NCI-H187 treated with DMSO at 0.1 percent for 48 hours (cell line): Measurements from ENCODE around the gene BTBD17.

Experiments
- DNase-seq: peaks from one replicate; lab custom pipeline; 2025; lab: John Stamatoyannopoulos, UW

The BTBD17 gene

GRCh38 chr17:74387365-74388218, 25.9 kb upstream of the BTBD17 start:
- DNase-seq, result no peak

DNA sequence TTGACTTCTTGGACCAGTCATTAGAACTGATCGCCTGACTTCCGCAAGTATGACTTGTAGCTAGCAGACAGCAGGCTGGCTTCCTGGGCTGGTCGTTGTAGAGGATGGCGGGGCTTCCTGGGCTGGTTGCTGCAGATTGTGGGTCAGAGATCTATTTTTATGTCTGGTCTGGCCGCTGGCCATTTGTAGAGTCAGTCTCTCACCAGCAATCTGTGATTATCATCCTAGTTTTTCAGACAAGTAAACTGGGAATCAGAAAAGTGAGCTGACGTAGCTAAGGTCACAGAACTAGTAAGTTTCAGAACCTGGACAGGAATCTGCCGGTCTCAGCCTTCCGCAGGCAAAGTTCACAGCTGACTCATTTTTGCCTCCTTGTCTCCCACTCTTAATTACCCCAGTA, 24.7 kb upstream of the BTBD17 start:
- DNase-seq, result no peak

DNA sequence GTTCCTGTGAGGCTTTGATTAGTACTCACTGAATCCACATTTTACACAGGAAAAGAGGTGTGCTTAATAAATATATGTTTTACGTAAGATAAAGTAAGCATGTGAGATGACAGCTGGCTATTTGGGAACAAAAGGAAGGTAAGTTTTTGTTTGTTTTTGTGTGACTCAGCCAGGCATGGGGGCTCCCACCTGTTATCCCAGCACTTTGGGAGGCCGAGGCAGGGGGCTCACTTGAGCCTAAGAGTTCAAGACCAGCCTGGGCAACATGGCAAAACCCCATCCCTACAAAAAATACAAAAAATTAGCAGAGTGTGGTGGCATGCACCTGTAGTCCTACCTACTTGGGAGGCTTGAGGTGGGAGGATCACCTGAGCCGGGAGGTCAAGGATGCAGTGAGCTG, 23.5 kb upstream of the BTBD17 start:
- DNase-seq, result no peak

GRCh38 chr17:74383141-74383540, 21.5 kb upstream of the BTBD17 start:
- no peak for DNase-seq

DNA sequence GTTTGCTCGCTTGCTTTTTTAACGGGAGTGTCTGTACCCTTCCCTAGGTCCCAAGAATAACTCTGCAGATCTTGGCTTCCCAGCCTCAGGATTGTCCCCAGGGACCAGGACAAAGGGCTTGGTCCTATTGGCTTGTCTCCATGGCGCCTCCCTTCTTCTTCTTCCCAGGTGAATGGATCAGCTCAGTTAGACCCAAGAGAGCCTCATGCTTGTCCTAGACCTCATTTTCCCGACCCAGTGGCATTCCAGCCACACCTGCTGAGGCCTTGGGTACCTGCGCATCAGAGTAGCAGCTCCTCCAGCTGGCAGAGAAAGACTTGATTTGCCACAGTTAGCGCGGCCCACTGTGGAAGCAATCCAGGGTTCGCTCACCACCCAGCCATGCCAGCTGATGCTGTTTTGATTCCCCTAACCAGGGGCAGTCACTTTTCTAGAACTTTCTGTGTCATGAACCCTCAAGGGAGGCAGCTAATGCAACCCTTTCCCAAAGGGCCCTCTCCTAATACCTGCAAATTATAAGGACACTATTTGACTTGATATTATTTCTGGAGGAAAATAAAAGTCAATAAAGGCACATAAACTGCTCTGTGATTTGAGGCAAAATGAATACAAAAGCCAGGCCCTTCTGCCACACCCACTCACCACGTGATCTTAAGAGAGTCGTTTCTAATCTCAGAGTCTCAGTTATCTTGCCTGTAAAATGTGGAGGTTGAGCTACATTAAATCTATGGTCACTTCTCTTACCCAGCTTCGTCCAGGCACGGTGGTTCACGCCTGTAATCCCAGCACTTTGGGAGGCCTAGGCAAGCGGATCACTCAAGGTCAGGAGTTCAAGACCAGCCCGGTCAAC, 19.5 kb upstream of the BTBD17 start:
- DNase-seq, result no peak

- peak; percentile 55 for DNase-seq
Observed at GRCh38 chr17:74380086-74380958, 18.7 kb upstream of the BTBD17 start.

- DNase-seq, result peak; percentile 64
Observed at GRCh38 chr17:74379495-74380085, 17.9 kb upstream of the BTBD17 start.

GRCh38 chr17:74374858-74375257, 13.2 kb upstream of the BTBD17 start:
- no peak for DNase-seq

- DNase-seq, result no peak
Observed at GRCh38 chr17:74373838-74374606, 12.4 kb upstream of the BTBD17 start.

- no peak for DNase-seq
Observed at GRCh38 chr17:74372426-74372825, 10.8 kb upstream of the BTBD17 start.

- no peak for DNase-seq
Observed at GRCh38 chr17:74371653-74372147, 10.0 kb upstream of the BTBD17 start.

DNA sequence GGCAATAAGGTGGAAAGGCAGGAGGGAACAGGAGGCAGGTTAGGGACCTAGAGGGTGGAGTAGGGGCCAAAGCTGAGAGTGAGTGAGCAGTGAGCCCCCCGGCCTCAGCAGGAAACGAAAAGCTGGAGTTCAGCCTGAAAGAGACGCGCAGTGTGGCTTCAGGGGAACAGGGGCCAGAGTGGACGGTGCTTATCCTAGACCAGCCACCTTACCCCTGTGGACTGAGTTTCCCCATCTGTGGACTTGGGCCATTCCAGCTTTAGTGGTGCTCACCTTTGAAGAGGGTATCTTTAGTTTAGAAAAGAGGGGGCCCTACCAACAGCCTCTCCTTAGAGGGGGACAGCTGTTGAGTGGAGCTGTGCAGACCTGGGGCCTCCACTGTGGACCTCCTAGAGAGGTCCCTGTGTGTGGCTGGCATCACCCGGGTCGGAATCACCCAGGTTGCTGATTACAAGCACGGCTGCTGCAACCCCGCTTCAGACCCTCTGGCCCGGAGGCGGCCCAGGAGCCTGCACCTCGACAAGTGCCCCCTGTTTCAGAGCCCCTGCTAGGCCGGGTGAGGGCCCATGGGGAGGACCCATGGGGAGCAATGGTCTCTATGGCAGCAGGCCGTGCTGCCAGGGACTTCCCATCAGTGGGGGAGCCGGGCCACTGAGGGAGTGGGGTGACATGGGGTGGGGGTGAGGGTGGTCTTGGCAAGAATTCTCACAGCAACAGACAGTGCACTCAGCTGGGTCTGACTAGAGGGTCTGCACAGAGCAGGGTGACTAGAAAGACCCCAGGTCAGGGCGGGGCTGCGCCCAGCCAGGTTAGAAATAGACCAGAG, 8.2 kb upstream of the BTBD17 start:
- no peak for DNase-seq

DNA sequence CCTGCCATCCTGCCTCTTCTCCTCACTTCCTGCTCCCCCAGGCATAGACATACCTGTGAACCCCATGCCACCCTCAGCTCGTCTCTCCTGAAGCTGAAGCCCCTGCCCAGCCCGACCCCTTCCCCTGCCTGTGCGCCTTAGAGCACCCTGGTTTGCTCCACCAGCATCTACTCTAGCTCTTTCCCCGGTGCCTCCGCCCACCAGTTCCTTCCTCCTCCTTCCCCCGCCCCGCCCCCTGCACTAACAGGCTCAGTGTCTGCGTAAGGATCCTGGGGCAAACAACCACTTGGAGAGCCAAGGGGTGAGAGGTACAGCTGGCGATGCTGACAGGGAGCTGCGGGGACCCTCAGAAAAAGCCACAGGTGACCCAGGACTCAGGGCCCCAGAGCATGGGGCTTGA, 7.6 kb upstream of the BTBD17 start:
- no peak for DNase-seq

GRCh38 chr17:74368341-74369081, 6.8 kb upstream of the BTBD17 start:
- DNase-seq, result no peak

- no peak for DNase-seq
Observed at GRCh38 chr17:74367206-74367605, 5.5 kb upstream of the BTBD17 start, which contains the start of gene GPR142. TSS of gene GPR142 (plus strand) at chr17:74367506. CDS start at chr17:74369541, 2,035 bp downstream.

DNA sequence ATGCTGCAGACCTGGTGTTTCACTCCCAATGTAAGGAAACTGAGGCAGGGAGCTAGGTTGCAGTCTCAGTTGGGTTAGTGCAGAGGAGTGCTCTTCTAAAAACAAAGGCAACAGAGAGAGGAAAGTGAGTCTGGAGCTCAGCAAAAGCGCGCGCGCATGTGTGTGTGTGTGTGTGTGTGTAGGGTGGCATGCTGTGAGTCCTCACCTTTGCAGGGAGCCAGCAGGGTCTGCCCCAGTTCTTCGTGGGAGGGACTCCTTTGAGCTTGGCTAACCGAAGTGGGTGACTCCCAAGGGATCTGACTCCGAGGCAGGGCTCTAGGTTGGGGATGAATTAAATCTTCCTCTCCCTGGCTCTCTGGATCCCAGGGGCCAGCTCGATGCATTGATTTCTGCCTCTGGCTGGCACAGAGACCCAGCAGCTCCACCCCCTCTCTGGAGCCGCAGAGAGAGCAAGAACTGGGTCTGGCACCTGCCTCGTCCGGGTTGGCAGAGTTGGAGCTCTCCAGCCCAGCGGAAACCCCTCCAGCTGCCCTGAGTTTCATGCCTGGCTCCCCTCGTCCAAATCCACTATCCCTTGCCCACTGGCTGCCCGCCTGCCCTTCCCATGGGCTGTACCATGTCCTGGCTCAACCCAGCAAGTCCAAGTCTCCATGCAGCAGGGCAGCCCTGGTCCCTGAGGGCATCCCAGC, 1.3 kb upstream of the BTBD17 start:
- no peak for DNase-seq

GRCh38 chr17:74362069-74362405, 369 bp upstream of the BTBD17 start:
- DNase-seq, result no peak

GRCh38 chr17:74360899-74361229, 804 bp downstream of the BTBD17 start:
- no peak for DNase-seq

DNA sequence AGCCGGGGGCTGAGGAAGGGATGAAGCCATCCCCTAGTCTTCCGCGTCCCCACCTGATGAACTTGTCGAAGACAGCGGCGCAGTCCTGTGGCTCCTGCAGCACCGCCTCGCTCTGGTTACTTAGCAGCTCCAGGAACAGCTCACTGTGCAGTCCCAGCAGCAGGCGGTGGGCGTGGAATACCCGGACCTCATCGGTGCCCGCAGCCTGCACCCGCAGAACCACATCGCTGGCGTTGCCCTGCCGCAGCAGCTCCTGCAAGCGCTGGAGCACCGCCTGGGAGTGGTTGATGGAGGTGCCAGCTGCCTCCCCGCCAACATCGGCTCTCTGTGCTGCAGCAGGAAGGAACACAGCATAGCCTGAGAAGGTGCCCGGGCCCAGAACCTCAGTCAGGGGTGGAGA, 1.8 kb downstream of the BTBD17 start:
- DNase-seq, result no peak
